Keratinocyte (primary cell): ENCODE data around the gene LEUTX. TPM values are rescaled to one million over a fixed set of nuclear protein-coding genes. Genes with fewer than 3 reads are reported as not detected.

Source experiments
- DNase-seq: peaks from one replicate; pipeline ENCODE4 v3.0.0-alpha.2; 2011; ENCODE audit warnings: low read depth, missing footprints, low spot score
- FAIRE-seq: peaks from 2 replicates; lab custom pipeline; 2011; peaks lifted over from hg19 to GRCh38; lab: Jason Lieb, UNC
- H2AFZ ChIP-seq: 2 replicates; pipeline ENCODE4 v1.6.0; 2012; ENCODE audit warnings: low read length, control low read depth, inconsistent platforms; ENCODE audit not compliant: control insufficient read depth
- H3K27ac ChIP-seq: 2 replicates; pipeline ENCODE4 v1.5.1; 2011; ENCODE audit warnings: low read length; ENCODE audit not compliant: control insufficient read depth, insufficient read depth
- H3K27me3 ChIP-seq: 3 replicates; pipeline ENCODE4 v1.6.0; 2011; ENCODE audit warnings: low read length; ENCODE audit not compliant: control insufficient read depth, insufficient read depth; ENCODE audit errors: extremely low read depth
- H3K36me3 ChIP-seq, 2 experiments: 2 replicates in 1 of 2; 3 replicates in 1 of 2; pipeline ENCODE4 v1.5.1; 2011; ENCODE audit warnings: low read length in 2 of 2, mild to moderate bottlenecking in 1 of 2; ENCODE audit not compliant: control insufficient read depth in 2 of 2, insufficient read depth in 2 of 2; ENCODE audit errors: extremely low read depth in 1 of 2
- H3K4me1 ChIP-seq: 3 replicates; pipeline ENCODE4 v1.5.1; 2011; ENCODE audit warnings: low read length; ENCODE audit not compliant: control insufficient read depth, insufficient read depth; ENCODE audit errors: extremely low read depth
- H3K4me2 ChIP-seq: 3 replicates; pipeline ENCODE4 v1.6.0; 2011; ENCODE audit warnings: low read depth, low read length; ENCODE audit not compliant: control insufficient read depth, insufficient read depth; ENCODE audit errors: extremely low read depth
- H3K4me3 ChIP-seq, 3 experiments: fragments of 200-600 bp in 1 of 3; sonication (generic) in 1 of 3; 2 replicates in 2 of 3; 3 replicates in 1 of 3; pipeline ENCODE4 v1.5.1; 2011 to 2016; ENCODE audit warnings: low read length in 3 of 3, mild to moderate bottlenecking in 3 of 3, control low read depth in 2 of 3, inconsistent platforms in 1 of 3, low read depth in 1 of 3, mixed read lengths in 1 of 3, mixed run types in 1 of 3, moderate library complexity in 1 of 3; ENCODE audit not compliant: control insufficient read depth in 2 of 3, insufficient read depth in 2 of 3; ENCODE audit errors: extremely low read depth in 1 of 3
- H3K79me2 ChIP-seq: 2 replicates; pipeline ENCODE4 v1.6.0; 2012; ENCODE audit warnings: low read length; ENCODE audit not compliant: control insufficient read depth, insufficient read depth
- H3K9ac ChIP-seq: 3 replicates; pipeline ENCODE4 v1.6.0; 2011; ENCODE audit warnings: low read length; ENCODE audit not compliant: control insufficient read depth, insufficient read depth; ENCODE audit errors: extremely low read depth
- H3K9me1 ChIP-seq: 3 replicates; pipeline ENCODE4 v1.6.0; 2011; ENCODE audit warnings: low read length; ENCODE audit not compliant: control insufficient read depth, insufficient read depth; ENCODE audit errors: extremely low read depth
- H3K9me3 ChIP-seq: 2 replicates; pipeline ENCODE4 v1.5.1; 2012; ENCODE audit warnings: low read depth, low read length; ENCODE audit not compliant: control insufficient read depth
- H4K20me1 ChIP-seq: 3 replicates; pipeline ENCODE4 v1.6.0; 2011; ENCODE audit warnings: low read length; ENCODE audit not compliant: control insufficient read depth, insufficient read depth; ENCODE audit errors: extremely low read depth
- EZH2 ChIP-seq: IDR thresholded peaks from one replicate; pipeline ENCODE4 v1.6.1; 2012; ENCODE audit warnings: inconsistent platforms, mild to moderate bottlenecking, low read length, moderate library complexity
- dilution Hi-C: fragments of 300-500 bp; cut with MboI; formaldehyde crosslinking; loops from one replicate; pipeline ENCODE4 v1.7.0; 2020; ENCODE audit warnings: low sequenced_read_pairs; ENCODE audit not compliant: extremely low pct_ligation_motif_present
- polyA plus RNA-seq, 5 experiments: library from polyadenylated mRNA; depleted of rRNA in 3 of 5; stranded (reverse) in 3 of 5; stranded (forward) in 1 of 5; unstranded in 1 of 5; fragments of >200 nt; gene quantifications; 1 replicate in 1 of 5; 2 replicates in 3 of 5; 3 replicates in 1 of 5; pipeline versions ENCODE4 v1.2.1 to v1.2.3, GENCODE V29; 2011 to 2012; ENCODE audit warnings: missing spikeins in 2 of 5, low read depth in 1 of 5, low replicate concordance in 1 of 5
- TF ChIP-seq, protein P1 (sequence below), 3 experiments: IDR thresholded peaks in 1 of 3; conservative IDR thresholded peaks in 1 of 3; optimal IDR thresholded peaks in 1 of 3; 2 replicates in 2 of 3; 3 replicates in 1 of 3; pipeline versions ENCODE3 to v1.5.1; 2011; ENCODE audit warnings: low read length in 3 of 3, mild to moderate bottlenecking in 3 of 3, moderate library complexity in 2 of 3, control low read depth in 1 of 3, inconsistent platforms in 1 of 3; ENCODE audit not compliant: insufficient read depth in 2 of 3; ENCODE audit errors: extremely low read depth in 1 of 3

LEUTX gene
- polyA plus RNA-seq, 1 donor (not counting 4 experiments of a cell fraction or from before 2014, with no cell fraction given): not detected

DNA sequence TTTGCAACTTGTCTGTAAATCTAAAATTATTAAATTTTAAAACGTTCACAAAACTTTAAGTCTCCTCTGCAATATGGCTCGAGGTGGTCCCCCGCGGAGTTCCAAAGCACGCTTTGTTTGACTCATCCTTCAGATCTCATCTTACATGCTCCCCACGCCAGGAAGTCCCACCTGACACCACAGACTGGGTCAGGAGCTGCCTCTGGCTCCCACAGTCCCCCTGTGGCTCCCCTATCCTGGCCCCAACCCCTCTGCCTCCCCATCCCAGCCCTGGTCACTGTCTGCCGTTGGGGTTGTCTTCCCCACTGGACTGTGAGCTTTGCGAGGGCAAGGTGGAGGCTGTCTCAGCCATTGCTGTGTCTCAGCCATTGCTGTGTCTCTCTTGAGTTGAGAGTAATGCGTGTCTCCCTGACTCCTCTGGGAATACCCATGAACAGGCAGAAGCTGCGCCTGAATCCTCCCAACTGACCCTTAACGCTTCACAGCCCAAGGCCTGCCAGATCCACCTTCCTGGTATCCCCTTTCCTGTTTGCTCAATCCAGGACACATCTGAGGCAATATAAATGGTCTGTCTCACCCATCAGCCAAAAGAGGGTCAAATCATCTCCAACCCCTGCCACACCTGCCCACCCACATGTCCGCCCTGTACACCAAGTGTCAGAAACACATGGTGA, 39.4 kb downstream of the LEUTX start:
- TF ChIP-seq, protein P1, sequence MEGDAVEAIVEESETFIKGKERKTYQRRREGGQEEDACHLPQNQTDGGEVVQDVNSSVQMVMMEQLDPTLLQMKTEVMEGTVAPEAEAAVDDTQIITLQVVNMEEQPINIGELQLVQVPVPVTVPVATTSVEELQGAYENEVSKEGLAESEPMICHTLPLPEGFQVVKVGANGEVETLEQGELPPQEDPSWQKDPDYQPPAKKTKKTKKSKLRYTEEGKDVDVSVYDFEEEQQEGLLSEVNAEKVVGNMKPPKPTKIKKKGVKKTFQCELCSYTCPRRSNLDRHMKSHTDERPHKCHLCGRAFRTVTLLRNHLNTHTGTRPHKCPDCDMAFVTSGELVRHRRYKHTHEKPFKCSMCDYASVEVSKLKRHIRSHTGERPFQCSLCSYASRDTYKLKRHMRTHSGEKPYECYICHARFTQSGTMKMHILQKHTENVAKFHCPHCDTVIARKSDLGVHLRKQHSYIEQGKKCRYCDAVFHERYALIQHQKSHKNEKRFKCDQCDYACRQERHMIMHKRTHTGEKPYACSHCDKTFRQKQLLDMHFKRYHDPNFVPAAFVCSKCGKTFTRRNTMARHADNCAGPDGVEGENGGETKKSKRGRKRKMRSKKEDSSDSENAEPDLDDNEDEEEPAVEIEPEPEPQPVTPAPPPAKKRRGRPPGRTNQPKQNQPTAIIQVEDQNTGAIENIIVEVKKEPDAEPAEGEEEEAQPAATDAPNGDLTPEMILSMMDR (optimal IDR thresholded peaks at IDR 0.05 in 1 of 3, IDR thresholded peaks at IDR 0.05 in 1 of 3, conservative IDR thresholded peaks at IDR 0.05 in 1 of 3; ENCODE audit: extremely low read depth in 1 of 3, insufficient read depth in 2 of 3, low read length in 3 of 3): no peak
- TF ChIP-seq EZH2: no peak
- no peak overlapping the region for H3K4me2 ChIP-seq
- no peak overlapping the region for H3K27ac ChIP-seq
- peaks cover 0 to 2% of the 10 kb centered on the region in 2 experiments for H3K36me3 ChIP-seq
- no peak overlapping the region for H3K9ac ChIP-seq
- H2AFZ ChIP-seq: no peak overlapping the region
- H3K79me2 ChIP-seq: no peaks in the 10 kb centered on the region
- no peaks in the 10 kb centered on the region for H3K9me3 ChIP-seq
- DNase-seq: no peak
- no peaks in the 10 kb centered on the region for H3K9me1 ChIP-seq
- dilution Hi-C loops: no loop called here
- no peak for FAIRE-seq
- no peaks in the 10 kb centered on the region for H3K4me1 ChIP-seq
- no peaks in the 10 kb centered on the region for H3K27me3 ChIP-seq
- H3K4me3 ChIP-seq: no peak overlapping the region
- H4K20me1 ChIP-seq: no peaks in the 10 kb centered on the region

DNA sequence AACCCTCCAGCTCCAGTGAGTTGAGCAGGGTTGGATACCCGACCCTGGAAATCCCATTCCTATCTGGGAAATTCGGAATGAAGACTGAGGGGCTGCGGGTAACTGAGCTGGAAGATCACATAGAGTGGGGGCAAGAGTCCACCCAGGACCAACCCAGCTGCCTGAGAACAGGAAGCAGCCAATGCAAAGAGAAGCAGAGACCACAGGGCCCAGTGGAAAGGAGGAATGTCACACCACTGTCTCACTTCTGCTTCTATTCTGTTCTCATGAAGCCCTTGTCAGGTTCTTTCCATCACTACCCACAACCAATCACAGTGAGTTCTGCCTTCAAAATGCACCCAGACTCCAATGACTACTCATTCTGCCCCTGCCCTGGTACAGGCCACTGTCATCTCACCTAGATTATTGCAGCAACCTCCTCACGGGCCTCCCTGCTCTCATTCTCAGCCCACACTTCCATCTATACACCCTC, 40.0 kb downstream of the LEUTX start:
- no peak overlapping the region for H3K9ac ChIP-seq
- no peaks in the 10 kb centered on the region for H3K9me1 ChIP-seq
- H3K4me3 ChIP-seq: no peak overlapping the region
- TF ChIP-seq EZH2: no peak
- TF ChIP-seq, protein P1 (optimal IDR thresholded peaks at IDR 0.05 in 1 of 3, IDR thresholded peaks at IDR 0.05 in 1 of 3, conservative IDR thresholded peaks at IDR 0.05 in 1 of 3; ENCODE audit: extremely low read depth in 1 of 3, insufficient read depth in 2 of 3, low read length in 3 of 3): no peak
- FAIRE-seq (no peak), DNase-seq (no peak)
- no peaks in the 10 kb centered on the region for H3K9me3 ChIP-seq
- no peaks in the 10 kb centered on the region for H4K20me1 ChIP-seq
- peaks cover 0 to 2% of the 10 kb centered on the region in 2 experiments for H3K36me3 ChIP-seq
- H3K4me1 ChIP-seq: peaks cover 2% of the 10 kb centered on the region
- H3K79me2 ChIP-seq: no peaks in the 10 kb centered on the region
- dilution Hi-C loops: no loop called here
- H3K27ac ChIP-seq: no peak overlapping the region
- H2AFZ ChIP-seq: no peak overlapping the region
- no peaks in the 10 kb centered on the region for H3K27me3 ChIP-seq
- no peak overlapping the region for H3K4me2 ChIP-seq
